HFF-Myc (cell line): ENCODE data around the gene OR8B12.

Experiments used
- DNase-seq: peaks from one replicate; pipeline ENCODE4 v3.0.0-alpha.2; 2011; ENCODE audit warnings: low read depth; ENCODE audit errors: extremely low read depth
- H3K4me3 ChIP-seq: replicated peaks from 2 replicates; pipeline ENCODE4 v1.5.1; 2011; ENCODE audit warnings: low read depth, mild to moderate bottlenecking, control low read depth, low read length
- TF ChIP-seq, protein P1 (sequence below): IDR thresholded peaks from 2 replicates; pipeline ENCODE4 v1.5.1; 2012; ENCODE audit warnings: mild to moderate bottlenecking, low read depth, low read length, control low read depth; ENCODE audit errors: missing control alignments

Gene OR8B12

DNA sequence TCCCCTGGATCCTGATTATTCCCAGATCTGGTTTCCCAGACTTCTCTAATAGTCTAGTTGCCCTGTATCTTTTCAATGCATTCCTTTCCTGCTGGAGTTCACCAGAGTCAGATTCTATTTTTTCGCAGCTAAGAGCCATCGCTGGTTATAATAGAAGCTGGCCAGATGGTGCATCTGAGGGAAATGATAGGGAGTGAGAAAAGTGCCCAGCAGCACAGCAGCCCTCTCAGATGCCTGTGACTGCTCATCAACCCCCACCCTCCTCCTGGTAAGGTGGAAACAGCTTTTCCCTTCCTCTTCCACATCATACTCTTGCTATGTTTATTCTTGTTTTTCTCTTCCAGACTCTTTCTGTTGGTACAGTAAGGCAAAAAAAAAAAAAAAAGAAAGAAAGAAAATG, 39.1 kb upstream of the OR8B12 start:
- no peak overlapping the region for H3K4me3 ChIP-seq
- TF ChIP-seq, protein P1, sequence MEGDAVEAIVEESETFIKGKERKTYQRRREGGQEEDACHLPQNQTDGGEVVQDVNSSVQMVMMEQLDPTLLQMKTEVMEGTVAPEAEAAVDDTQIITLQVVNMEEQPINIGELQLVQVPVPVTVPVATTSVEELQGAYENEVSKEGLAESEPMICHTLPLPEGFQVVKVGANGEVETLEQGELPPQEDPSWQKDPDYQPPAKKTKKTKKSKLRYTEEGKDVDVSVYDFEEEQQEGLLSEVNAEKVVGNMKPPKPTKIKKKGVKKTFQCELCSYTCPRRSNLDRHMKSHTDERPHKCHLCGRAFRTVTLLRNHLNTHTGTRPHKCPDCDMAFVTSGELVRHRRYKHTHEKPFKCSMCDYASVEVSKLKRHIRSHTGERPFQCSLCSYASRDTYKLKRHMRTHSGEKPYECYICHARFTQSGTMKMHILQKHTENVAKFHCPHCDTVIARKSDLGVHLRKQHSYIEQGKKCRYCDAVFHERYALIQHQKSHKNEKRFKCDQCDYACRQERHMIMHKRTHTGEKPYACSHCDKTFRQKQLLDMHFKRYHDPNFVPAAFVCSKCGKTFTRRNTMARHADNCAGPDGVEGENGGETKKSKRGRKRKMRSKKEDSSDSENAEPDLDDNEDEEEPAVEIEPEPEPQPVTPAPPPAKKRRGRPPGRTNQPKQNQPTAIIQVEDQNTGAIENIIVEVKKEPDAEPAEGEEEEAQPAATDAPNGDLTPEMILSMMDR = no peak
- no peak for DNase-seq

GRCh38 chr11:124581817-124582216, 38.4 kb upstream of the OR8B12 start:
- H3K4me3 ChIP-seq = no peak overlapping the region
- no peak for DNase-seq
- TF ChIP-seq, protein P1 = no peak

DNA sequence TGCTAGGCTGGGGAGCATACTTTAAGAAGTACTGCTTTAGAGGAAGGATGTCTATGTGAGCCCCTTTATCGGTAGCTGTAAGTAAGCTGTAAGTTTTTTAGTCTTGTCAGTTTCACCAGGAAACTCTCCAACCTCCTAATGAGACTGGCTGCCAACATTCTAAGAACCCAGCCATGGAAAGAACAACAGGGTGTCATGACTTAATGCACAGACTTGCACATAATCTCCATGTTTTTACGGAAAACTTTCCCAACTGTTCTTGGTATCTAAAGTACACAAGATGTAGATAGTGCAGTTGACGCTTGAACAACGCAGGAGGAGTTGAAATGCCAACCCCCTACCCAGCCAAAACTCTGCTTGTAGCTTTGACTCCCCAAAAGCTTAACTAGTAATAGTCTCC, 35.3 kb upstream of the OR8B12 start:
- DNase-seq = no peak
- H3K4me3 ChIP-seq = no peak overlapping the region
- TF ChIP-seq, protein P1 = no peak

DNA sequence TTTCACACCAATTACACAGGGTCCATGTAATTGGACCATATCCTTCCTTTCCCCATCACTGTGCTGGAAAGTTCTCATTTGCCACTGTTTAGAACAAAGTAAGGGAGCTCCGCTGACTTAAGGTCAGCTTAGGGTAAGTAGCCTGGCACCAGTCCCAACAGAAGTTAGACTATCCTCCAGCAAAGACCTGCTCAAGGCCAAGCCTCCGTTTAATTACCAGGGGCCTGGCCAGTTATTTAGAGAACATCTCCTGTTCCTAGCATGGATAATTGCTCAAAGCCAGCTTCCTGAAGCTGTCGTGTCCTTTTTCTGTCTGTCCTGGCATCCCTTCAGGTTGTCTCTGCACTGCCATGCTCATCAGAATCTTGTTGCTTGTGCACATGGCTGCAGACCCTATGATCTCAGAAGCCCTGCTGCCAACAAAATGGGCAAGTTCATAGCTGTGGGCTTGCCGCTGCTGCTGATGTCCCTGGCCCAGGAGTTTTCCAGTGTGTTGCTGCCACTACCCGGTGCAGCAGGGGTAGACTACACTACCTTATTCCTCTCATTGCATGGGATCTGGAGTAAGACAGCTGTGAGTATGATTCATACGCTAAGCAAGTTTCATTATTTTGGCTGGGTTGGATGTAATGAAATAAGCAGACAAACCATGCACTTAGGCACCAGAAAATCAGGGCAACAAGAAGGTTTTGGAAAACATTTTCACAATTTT, 34.4 kb upstream of the OR8B12 start:
- H3K4me3 ChIP-seq = no peak overlapping the region
- DNase-seq = no peak
- TF ChIP-seq, protein P1 = no peak

- TF ChIP-seq, protein P1 = no peak
- DNase-seq = no peak
- H3K4me3 ChIP-seq = no peak overlapping the region
Observed at GRCh38 chr11:124570160-124570559, 26.7 kb upstream of the OR8B12 start.

GRCh38 chr11:124569697-124570096, 26.2 kb upstream of the OR8B12 start, which contains the start of gene OR8A1:
OR8A1 (plus strand) TSS chr11:124569997; CDS start chr11:124570120, 123 bp downstream.
- no peak within 1 kb of the TSS for H3K4me3 ChIP-seq
- no peak for DNase-seq
- TF ChIP-seq, protein P1 = no peak

DNA sequence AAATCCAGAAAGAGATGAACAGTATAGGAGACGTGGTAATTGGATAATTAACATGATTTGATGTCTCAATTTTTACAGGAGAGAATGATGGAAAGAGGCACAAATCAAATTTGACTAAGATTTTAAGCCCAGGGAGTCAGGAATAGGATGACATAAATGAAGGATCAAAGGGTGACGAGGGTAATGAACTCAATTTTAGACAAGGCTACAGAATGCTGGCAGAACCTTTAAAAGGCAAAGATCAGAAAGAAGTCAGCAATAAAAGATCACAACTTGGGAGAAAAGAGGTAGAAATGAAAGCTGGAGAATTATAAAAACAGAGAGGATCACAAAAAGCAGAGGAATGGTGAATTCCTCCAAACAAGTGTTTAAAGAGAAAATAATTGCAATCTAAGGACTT, 13.4 kb upstream of the OR8B12 start:
- no peak overlapping the region for H3K4me3 ChIP-seq
- TF ChIP-seq, protein P1 = no peak
- DNase-seq = no peak
